Cardiac fibroblast (primary cell): ENCODE results near the gene JADE2.
"Not testable (repeated sequence)": the region's sequence is repeated elsewhere in the genome, so short reads cannot be mapped to it uniquely, and the experiment has no call there.

Source experiments
- DNase-seq, 2 donors: peaks; one replicate each; pipeline versions ENCODE4 v3.0.0 to v3.0.0-alpha.2; 2010; ENCODE audit warnings: low read depth in 2 of 2
- H3K4me3 ChIP-seq, 2 donors: replicated peaks in 1 of 2; 1 replicate in 1 of 2; 2 replicates in 1 of 2; pipeline ENCODE4 v1.5.1; 2011; ENCODE audit warnings: low read depth in 2 of 2, low read length in 2 of 2, mild to moderate bottlenecking in 2 of 2, moderate library complexity in 1 of 2
- TF ChIP-seq, protein P1 (sequence below): IDR thresholded peaks from one replicate; pipeline ENCODE4 v1.5.1; 2011; ENCODE audit warnings: low read depth, mild to moderate bottlenecking, low read length, inconsistent platforms

The JADE2 gene

DNA sequence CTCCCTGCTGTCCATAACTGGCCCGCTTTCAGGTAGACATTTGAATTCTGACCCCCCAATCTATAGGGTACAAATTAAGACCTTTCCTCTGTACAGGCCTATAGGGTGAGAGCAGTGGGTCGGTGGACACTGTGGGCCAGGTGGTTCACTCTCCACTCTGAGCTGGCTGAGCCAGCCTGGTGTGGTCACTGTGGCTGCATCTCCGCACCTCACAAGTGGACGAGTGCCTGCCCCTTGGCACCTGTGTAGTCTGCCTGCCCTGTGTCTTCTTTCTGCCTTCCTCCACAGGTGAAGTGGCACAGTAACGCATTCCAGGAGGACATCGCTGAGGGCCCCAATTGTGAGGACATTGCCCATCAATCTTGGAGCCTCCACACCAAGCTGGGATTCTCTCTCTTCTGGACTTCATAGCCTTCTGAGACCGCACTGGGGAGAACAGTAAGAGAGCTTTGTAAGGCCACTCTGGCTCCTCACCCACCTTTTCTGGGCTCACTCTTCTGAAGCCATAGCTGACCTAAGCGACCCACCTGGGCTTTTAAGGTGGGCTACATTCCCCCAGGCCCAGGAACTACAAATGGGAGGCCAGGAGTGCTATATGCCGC is 33.5 kb upstream of the JADE2 start:
- TF ChIP-seq, protein P1, sequence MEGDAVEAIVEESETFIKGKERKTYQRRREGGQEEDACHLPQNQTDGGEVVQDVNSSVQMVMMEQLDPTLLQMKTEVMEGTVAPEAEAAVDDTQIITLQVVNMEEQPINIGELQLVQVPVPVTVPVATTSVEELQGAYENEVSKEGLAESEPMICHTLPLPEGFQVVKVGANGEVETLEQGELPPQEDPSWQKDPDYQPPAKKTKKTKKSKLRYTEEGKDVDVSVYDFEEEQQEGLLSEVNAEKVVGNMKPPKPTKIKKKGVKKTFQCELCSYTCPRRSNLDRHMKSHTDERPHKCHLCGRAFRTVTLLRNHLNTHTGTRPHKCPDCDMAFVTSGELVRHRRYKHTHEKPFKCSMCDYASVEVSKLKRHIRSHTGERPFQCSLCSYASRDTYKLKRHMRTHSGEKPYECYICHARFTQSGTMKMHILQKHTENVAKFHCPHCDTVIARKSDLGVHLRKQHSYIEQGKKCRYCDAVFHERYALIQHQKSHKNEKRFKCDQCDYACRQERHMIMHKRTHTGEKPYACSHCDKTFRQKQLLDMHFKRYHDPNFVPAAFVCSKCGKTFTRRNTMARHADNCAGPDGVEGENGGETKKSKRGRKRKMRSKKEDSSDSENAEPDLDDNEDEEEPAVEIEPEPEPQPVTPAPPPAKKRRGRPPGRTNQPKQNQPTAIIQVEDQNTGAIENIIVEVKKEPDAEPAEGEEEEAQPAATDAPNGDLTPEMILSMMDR, result no peak
- no peak for DNase-seq
- H3K4me3 ChIP-seq, result no peak overlapping the region

DNA sequence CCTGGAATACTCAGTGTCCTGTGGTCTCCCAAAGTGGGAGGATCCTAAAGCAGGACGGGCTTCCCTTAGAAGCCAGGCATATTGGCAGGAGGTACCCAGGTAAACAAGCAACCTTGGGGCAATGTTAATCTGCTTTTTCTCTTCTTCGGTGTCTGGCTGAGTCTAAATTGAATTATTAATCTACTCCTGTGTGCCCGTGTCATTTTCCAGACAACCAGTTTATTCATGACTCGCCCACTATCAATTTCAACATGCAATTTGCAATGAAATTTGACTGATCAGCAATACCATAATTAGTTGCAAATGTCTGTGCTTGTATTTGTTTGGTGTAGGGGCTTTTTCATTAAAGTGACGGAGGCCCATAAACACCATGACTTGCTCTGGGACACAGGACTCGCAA is 32.9 kb upstream of the JADE2 start:
- no peak for DNase-seq
- no peak overlapping the region for H3K4me3 ChIP-seq
- TF ChIP-seq, protein P1, result no peak

DNA sequence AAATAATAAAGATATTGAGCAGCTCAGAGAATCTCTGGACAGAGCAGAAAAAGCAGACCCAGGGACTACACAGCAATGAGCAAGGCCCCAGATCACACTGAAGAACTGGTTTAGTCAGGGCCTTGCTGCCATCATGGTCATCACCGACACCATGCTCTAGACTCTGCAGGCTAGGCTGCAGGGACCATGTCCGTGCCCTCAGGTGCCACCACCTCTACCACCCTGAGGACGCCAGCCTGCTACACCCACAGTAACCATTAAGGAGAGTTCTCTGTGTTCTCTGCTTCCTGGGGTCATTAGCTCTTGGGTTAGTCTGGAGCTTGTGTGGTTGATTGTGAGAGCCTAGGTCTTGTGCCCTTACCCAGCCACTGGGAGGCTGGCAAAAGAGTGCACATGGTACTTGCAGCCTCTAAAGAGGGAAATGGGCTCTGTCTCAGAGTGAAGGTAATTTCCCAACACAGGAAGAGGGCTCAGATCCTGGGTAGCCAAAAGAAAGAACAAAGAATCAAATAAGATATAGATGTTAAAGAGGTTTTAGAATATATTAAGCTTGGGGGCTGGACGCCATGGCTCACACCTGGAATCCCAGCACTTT is 31.9 kb upstream of the JADE2 start:
- no peak overlapping the region for H3K4me3 ChIP-seq
- DNase-seq, result no peak
- TF ChIP-seq, protein P1, result no peak

DNA sequence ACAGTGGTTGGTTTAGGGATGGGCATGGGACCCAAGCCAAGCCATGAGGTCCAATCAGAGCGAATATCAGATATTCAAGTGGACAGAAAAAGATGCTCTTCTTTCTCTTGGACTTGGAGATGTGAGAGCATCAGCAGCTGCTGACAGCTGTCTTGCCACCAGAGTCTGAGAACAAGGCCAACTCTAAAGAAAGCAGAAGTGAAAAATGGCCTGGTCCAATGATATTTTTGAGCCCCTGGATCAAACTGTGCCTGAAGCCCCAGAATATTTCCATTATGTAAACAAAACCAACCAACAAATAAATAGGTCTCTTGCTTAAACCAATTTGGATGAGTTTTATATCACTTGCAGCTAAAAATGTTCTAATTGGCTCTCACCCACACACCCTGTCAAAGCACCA is 30.7 kb upstream of the JADE2 start:
- H3K4me3 ChIP-seq, result no peak overlapping the region
- TF ChIP-seq, protein P1, result no peak
- DNase-seq, result no peak

DNA sequence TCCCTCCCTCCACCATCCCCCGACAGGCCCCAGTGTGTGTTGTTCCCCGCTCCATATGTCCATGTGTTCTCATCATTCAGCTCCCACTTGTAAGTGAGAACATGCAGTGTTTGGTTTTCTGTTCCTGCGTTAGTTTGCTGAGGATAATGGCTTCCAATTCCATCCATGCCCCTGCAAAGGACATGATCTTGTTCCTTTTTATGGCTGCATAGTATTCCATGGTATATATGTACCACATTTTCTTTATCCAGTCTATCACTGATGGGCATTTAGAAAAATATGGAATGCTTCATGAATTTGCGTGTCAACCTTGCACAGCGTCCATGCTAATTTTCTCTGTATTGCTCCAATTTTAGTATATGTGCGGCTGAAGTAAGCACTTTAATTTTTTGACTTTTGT is 25.6 kb upstream of the JADE2 start:
- H3K4me3 ChIP-seq, result not testable (repeated sequence)

DNA sequence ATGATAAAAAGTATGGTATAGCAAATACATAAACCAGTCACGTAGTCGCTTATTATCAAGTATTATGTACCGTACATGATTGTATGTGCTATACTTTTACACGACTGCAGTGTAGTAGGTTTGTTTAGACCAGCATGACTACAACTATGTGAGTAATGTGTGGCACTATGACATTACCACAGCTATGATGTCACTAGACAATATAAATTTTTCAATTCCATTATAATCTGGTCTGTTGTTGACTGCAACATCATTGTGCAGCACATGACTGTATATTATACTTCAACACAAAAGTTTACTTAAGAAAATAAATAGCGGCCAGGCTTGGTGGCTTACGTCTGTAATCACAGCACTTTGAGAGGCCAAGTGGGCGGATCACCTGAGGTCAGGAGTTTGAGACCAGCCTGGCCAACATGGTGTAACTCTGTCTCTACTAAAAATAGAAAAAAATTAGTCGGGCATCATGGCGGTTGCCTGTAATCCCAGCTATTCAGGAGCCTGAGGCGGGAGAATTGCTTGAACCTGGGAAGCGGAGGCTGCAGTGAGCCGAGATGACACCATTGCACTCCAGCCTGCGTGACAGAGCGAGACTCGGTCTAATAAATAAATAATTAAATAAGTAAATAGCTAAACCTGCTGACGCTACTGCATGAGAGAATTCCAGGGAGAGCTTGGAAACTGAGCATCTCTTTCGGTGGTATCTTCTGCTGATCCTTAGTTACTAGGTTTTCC is 24.6 kb upstream of the JADE2 start:
- TF ChIP-seq, protein P1, result no peak

More for the DNA sequence above, 25.6 kb upstream of the JADE2 start:
- DNase-seq, result not testable (repeated sequence)

DNA sequence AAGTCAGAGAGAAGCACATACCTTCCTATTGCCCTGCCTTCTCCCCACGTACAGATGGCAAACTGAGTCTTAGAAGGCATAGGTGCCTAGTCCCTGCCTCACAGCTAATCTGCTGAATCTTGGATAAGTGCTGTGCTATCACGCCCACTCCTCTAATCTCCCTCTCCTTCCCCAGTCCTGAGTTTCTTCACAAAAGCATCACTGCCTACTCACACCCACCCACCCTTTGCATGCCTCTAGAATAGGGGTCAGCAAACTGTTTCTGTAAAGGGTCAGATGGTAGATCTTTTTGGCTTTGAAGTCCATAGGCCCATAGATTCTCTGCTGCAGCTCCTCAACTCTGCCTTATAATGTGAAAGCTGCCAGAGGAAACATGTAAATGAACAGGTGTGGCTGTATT is 23.2 kb upstream of the JADE2 start:
- TF ChIP-seq, protein P1, result no peak
- DNase-seq, result no peak
- H3K4me3 ChIP-seq, result no peak overlapping the region

More for the DNA sequence above, 24.6 kb upstream of the JADE2 start:
- peak in 1 of 2 donors; percentile 18 for DNase-seq
- H3K4me3 ChIP-seq, result no peak overlapping the region
